Stimulated activated effector memory CD8-positive, alpha-beta T cell treated with anti-CD3 and anti-CD28 coated beads, Interleukin-12 subunit alpha, Interleukin-12 subunit beta, amount 100 ng/mL, for 72 hours (primary cell): Measurements from ENCODE around the gene ERGIC1.
"Not testable (repeated sequence)": the region's sequence is repeated elsewhere in the genome, so short reads cannot be mapped to it uniquely, and the experiment has no call there.

Experiments used
- ATAC-seq: fragments of 150-1000 bp; cut with Tn5 transposase; 2 replicates; pipeline ENCODE4 v1.10.0; 2021
- DNase-seq, 2 donors: peaks; one replicate each; pipeline ENCODE4 v3.0.0; 2021 to 2022; ENCODE audit warnings: low spot score in 2 of 2
- H3K27ac Mint-ChIP-seq: one replicate; pipeline ENCODE4 v1.8.0; 2022; ENCODE audit warnings: mild to moderate bottlenecking, mixed read lengths
- H3K36me3 Mint-ChIP-seq: one replicate; pipeline ENCODE4 v1.8.0; 2022; ENCODE audit warnings: mild to moderate bottlenecking, mixed read lengths
- H3K4me1 Mint-ChIP-seq: one replicate; pipeline ENCODE4 v1.8.0; 2022; ENCODE audit warnings: mixed read lengths
- H3K4me3 Mint-ChIP-seq: one replicate; pipeline ENCODE4 v1.8.0; 2022; ENCODE audit warnings: mild to moderate bottlenecking, mixed read lengths
- H3K9me3 Mint-ChIP-seq: one replicate; pipeline ENCODE4 v1.8.0; 2022; ENCODE audit warnings: mixed read lengths

Gene ERGIC1

DNA sequence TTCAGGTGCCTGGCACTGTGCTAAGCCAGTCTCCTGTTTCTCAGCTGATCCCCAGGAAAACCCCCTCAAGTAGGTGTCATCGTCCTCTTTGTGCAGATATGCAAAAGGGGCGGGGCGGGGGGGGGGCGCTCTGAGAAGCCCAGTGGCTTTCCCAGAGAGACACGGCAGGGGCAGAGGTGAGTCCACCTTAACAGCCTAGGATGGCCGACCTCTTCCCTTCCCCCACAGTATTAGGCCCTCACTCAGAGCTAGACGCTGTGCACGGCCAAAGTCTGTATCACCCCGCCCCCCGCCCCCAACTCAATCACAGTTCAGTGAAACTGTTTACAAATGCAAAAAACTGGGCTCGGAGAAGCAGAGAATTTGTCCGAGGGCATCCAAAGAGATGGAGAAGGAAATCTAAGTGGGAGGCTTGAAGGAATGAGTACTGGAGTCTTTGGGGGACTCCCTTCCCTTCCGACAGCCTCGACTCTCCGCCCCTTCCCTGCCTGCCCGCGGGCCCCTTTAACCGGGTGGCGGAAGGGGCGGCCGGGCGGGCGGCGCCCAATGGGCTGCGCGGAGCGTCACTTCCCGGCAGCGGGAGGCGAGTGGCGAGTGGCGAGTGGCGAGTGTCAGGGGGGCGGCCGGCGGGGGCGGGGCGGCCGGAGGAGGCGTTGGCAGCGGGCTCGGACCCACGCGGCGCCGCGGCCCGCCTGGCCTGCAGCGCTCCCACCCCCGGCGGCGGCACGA, at the start of gene ERGIC1:
Gene ERGIC1 (plus strand): TSS at position 566 of the 729 bp plus-strand sequence. CDS start 163 bp downstream, at position 729.
- H3K4me1 Mint-ChIP-seq: peaks cover 41% of the 10 kb centered on the region
- peak within 1 kb of the TSS; percentile 90 for H3K27ac Mint-ChIP-seq
- DNase-seq: peak; percentile 66 to 88
- no peaks in the 10 kb centered on the region for H3K9me3 Mint-ChIP-seq
- peak within 1 kb of the TSS; percentile 78 for H3K4me3 Mint-ChIP-seq
- ATAC-seq: peak; percentile 87
- H3K36me3 Mint-ChIP-seq: no peaks in the 10 kb centered on the region

DNA sequence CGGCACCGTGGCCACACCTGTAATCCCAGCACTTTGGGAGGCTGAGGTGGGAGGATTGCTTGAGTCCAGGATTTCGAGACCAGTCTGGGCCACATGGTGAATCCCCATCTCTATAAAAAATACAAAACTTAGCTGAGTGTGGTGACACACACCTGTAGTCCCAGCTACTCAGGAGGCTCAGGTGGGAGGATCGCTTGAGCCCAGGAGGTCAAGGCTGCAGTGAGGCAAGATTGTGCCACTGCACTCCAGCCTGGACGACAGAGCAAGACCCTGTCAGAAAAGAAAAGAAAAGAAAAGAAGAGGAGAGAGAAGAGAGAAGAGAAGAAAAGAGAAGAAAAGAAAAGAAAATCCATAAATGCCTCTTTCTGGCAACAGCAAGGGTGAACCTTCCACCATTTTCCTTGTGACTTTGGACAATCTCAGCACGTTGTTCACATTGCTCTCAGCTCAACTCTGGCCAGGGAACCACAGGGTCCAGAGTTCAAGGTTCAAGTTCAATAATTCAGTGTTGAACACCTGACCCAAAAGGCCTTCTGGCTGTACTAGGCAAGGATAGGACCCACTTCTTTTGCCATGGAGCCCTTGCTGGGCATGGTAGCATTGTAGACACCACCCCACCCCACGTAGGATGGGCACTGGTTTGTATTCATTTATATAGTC, 48.5 kb upstream of the ERGIC1 start:
- Mint-ChIP-seq H3K36me3 (no peaks in the 10 kb centered on the region), H3K4me1 (peaks cover 9% of the 10 kb centered on the region), H3K9me3 (no peaks in the 10 kb centered on the region), H3K4me3 (no peak overlapping the region), H3K27ac (no peak overlapping the region)
- ATAC-seq (no peak), DNase-seq (no peak)

GRCh38 chr5:172786736-172787462, 47.2 kb upstream of the ERGIC1 start:
- H3K27ac Mint-ChIP-seq: no peak overlapping the region
- ATAC-seq (no peak), DNase-seq (no peak)
- no peaks in the 10 kb centered on the region for H3K9me3 Mint-ChIP-seq
- H3K4me1 Mint-ChIP-seq: peaks cover 3% of the 10 kb centered on the region
- no peak overlapping the region for H3K4me3 Mint-ChIP-seq
- H3K36me3 Mint-ChIP-seq: no peaks in the 10 kb centered on the region

GRCh38 chr5:172787538-172787937, 46.5 kb upstream of the ERGIC1 start:
- not testable (repeated sequence) for H3K27ac Mint-ChIP-seq, H3K4me3 Mint-ChIP-seq, ATAC-seq, H3K9me3 Mint-ChIP-seq, H3K36me3 Mint-ChIP-seq, DNase-seq, H3K4me1 Mint-ChIP-seq

GRCh38 chr5:172788771-172789686, 45.0 kb upstream of the ERGIC1 start:
- DNase-seq: no peak
- H3K36me3 Mint-ChIP-seq: no peaks in the 10 kb centered on the region
- H3K9me3 Mint-ChIP-seq: no peaks in the 10 kb centered on the region
- no peak overlapping the region for H3K4me3 Mint-ChIP-seq
- peaks cover 6% of the 10 kb centered on the region for H3K4me1 Mint-ChIP-seq
- no peak overlapping the region for H3K27ac Mint-ChIP-seq
- no peak for ATAC-seq

GRCh38 chr5:172789687-172790495, 44.2 kb upstream of the ERGIC1 start:
- Mint-ChIP-seq H3K4me3 (no peak overlapping the region), H3K4me1 (peaks cover 9% of the 10 kb centered on the region), H3K36me3 (no peaks in the 10 kb centered on the region), H3K27ac (no peak overlapping the region), H3K9me3 (no peaks in the 10 kb centered on the region)
- ATAC-seq (peak; percentile 15), DNase-seq (no peak)

DNA sequence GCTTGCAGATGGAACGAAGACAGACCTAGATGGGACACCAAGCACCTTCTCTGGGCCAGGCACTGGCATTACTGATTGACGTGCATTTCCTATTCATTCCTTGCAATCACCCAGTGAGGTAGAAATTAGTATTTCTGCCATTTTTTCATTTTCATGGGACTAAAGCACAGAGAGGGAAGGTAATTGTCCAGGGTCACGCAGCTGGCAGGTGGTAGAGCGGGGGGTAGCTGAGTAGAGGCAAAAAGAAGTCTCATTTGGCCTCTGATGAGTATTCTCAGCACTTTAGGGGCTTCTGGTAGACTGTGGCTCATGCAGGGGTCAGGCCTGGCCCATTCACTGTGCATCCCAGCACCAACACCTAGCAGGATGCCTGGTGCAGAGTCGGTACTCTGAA, 43.6 kb upstream of the ERGIC1 start:
- no peak for DNase-seq
- ATAC-seq: no peak
- Mint-ChIP-seq H3K4me1 (peaks cover 9% of the 10 kb centered on the region), H3K36me3 (no peaks in the 10 kb centered on the region), H3K27ac (no peak overlapping the region), H3K9me3 (no peaks in the 10 kb centered on the region), H3K4me3 (no peak overlapping the region)

DNA sequence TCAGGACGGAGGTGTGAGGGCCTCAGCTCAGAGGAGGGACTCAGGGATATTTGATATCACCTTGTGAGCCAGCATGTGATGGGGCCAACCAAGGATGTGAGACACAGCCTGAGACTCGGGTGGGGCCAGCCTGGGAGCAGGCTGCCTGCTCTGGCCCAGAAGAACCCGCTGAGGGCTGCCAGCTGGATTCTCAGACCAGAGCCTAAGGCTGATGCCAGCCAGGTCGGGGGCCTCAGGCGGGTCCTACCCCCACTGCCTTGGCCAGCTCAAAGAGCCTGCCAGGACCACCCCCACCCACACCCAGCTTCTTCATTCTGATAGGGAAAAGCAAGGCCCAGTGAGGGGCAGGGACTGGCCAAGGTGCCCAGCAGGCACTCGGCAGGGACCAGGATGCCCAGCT, 42.8 kb upstream of the ERGIC1 start:
- no peaks in the 10 kb centered on the region for H3K36me3 Mint-ChIP-seq
- H3K4me3 Mint-ChIP-seq: no peak overlapping the region
- ATAC-seq: no peak
- DNase-seq: no peak
- no peak overlapping the region for H3K27ac Mint-ChIP-seq
- H3K9me3 Mint-ChIP-seq: no peaks in the 10 kb centered on the region
- peaks cover 9% of the 10 kb centered on the region for H3K4me1 Mint-ChIP-seq

DNA sequence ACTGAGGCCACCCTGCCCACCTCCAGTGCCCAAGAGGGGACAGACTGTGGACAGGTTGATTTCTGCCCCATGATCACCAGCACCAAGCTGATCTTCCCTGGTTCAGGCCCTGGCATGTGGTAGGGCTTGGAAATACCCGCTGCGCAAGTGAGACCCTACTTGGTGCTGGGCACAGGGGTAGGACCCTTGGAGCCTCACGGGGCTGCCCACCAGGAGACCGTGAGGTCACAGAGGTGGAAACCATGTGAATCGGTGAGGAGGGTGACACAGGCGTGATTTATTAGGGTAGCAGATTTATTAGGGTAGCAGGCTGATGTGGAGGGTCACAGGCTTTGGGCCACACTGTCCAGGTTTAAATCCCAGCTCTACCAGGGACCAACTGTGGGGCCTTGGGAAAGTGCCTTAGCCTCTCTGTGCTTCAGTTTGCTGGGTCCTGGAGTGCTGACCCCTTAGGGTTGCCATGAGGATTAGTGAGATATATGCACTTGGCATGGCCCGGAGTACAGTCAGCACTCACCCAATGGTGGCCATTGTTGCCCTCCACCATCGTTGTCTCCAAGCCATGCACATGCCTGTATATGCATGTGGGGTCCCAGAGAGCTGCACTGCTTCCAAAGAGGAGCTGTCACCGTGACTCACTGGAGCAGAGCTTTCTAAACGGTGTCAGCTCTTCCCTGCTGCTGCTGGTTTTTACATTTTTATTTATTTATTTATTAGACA, 42.2 kb upstream of the ERGIC1 start:
- H3K4me1 Mint-ChIP-seq: peaks cover 9% of the 10 kb centered on the region
- H3K4me3 Mint-ChIP-seq: no peak overlapping the region
- no peak overlapping the region for H3K27ac Mint-ChIP-seq
- no peaks in the 10 kb centered on the region for H3K9me3 Mint-ChIP-seq
- H3K36me3 Mint-ChIP-seq: no peaks in the 10 kb centered on the region
- ATAC-seq (no peak), DNase-seq (no peak)

GRCh38 chr5:172792701-172793570, 41.1 kb upstream of the ERGIC1 start:
- H3K4me3 Mint-ChIP-seq: no peak overlapping the region
- no peak for DNase-seq
- ATAC-seq: no peak
- H3K4me1 Mint-ChIP-seq: peaks cover 9% of the 10 kb centered on the region
- H3K36me3 Mint-ChIP-seq: no peaks in the 10 kb centered on the region
- H3K27ac Mint-ChIP-seq: no peak overlapping the region
- no peaks in the 10 kb centered on the region for H3K9me3 Mint-ChIP-seq

GRCh38 chr5:172793577-172794488, 40.2 kb upstream of the ERGIC1 start:
- no peak for ATAC-seq
- DNase-seq: no peak
- H3K9me3 Mint-ChIP-seq: no peaks in the 10 kb centered on the region
- peaks cover 18% of the 10 kb centered on the region for H3K4me1 Mint-ChIP-seq
- no peak overlapping the region for H3K27ac Mint-ChIP-seq
- no peak overlapping the region for H3K4me3 Mint-ChIP-seq
- H3K36me3 Mint-ChIP-seq: no peaks in the 10 kb centered on the region

DNA sequence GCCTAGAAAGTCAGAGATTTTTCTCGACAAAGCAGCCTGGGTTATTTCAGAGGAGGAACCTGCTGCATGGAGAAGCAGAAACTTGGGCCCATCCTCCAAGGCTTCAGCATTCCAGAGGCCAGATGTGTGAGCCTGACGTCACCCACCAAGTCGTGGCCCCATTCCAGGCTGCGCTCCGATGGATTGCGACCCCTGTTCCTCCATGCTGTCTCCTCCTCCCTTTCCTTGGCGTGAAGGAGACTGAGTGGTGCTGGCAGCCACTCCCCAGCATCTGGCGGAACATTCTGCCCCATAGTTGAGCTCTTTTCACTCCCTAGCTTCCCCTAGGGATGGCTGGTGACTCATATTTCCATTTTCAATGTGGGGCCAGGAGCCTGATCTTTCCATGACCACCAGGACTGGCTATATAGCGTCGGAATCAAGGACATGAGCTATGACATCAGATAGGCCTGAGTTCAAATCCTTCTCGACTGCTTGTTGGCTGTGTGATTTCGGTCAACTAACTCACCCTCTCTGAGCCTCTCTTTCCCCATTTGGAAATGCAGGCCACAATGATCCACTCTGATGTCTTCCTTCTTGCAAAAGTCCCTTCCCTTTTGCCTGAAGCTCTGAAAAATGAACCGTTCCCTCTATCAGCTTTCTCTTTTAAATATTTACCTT, 38.6 kb upstream of the ERGIC1 start:
- H3K36me3 Mint-ChIP-seq: no peaks in the 10 kb centered on the region
- H3K27ac Mint-ChIP-seq: no peak overlapping the region
- peaks cover 26% of the 10 kb centered on the region for H3K4me1 Mint-ChIP-seq
- no peak for DNase-seq
- no peaks in the 10 kb centered on the region for H3K9me3 Mint-ChIP-seq
- no peak overlapping the region for H3K4me3 Mint-ChIP-seq
- no peak for ATAC-seq
